Sigmoid colon (tissue), 4 donors: ENCODE data around the gene TPR.

Source experiments
- EP300 ChIP-seq, 4 donors: sonication (generic); formaldehyde crosslinking; IDR thresholded peaks; one replicate each; pipeline ENCODE4 v1.6.1; 2017; ENCODE audit warnings: antibody characterized with exemption in 4 of 4
- POLR2A ChIP-seq, 2 donors: fragments of 450-650 bp; IDR thresholded peaks; one replicate each; pipeline ENCODE4 v1.6.1; 2016; ENCODE audit warnings: antibody characterized with exemption in 2 of 2, mild to moderate bottlenecking in 2 of 2, moderate library complexity in 2 of 2
- POLR2AphosphoS5 ChIP-seq, 4 donors: sonication (generic); formaldehyde crosslinking; IDR thresholded peaks; one replicate each; pipeline ENCODE4 v1.6.1; 2017; ENCODE audit warnings: antibody characterized with exemption in 4 of 4
- TF ChIP-seq, protein P1 (sequence below), 4 experiments: fragments of 450-650 bp in 3 of 4; fragments of 200-600 bp in 1 of 4; IDR thresholded peaks; one replicate each; pipeline ENCODE4 v1.5.1; 2016 to 2019; ENCODE audit warnings: antibody characterized with exemption in 4 of 4, mild to moderate bottlenecking in 3 of 4, moderate library complexity in 2 of 4

DNA sequence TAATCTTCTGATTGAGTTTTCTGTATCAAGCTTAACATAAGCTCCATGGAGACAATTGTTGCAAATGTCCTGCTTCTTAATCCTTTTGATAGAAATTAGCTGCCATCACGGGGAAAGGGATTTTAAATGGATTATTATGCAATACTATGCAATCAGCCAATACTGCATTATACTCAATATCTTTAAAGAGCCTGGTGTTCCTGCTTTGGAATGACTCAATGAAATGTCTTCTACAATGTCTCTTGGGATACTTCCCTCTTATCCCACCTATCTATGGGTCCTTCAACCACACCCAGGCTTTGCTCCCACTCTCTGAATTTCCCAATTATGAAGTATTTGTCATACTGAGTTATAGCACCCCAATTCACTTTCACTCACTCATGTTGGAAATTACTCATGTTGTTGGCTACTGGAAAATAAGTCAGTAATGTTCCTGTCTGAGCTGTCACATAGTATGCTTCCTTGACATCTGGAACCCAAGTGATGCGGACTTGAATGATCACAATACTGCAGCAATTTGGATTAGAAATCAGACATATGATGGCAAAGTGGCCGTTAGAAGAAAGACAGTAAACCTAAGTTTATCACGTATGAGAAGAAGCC lies 85.0 kb downstream of the TPR start:
- TF ChIP-seq, protein P1, sequence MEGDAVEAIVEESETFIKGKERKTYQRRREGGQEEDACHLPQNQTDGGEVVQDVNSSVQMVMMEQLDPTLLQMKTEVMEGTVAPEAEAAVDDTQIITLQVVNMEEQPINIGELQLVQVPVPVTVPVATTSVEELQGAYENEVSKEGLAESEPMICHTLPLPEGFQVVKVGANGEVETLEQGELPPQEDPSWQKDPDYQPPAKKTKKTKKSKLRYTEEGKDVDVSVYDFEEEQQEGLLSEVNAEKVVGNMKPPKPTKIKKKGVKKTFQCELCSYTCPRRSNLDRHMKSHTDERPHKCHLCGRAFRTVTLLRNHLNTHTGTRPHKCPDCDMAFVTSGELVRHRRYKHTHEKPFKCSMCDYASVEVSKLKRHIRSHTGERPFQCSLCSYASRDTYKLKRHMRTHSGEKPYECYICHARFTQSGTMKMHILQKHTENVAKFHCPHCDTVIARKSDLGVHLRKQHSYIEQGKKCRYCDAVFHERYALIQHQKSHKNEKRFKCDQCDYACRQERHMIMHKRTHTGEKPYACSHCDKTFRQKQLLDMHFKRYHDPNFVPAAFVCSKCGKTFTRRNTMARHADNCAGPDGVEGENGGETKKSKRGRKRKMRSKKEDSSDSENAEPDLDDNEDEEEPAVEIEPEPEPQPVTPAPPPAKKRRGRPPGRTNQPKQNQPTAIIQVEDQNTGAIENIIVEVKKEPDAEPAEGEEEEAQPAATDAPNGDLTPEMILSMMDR (IDR thresholded peaks at IDR 0.05), result no peak
- no peak for TF ChIP-seq POLR2A (IDR thresholded peaks at IDR 0.05)
- no peak for TF ChIP-seq EP300 (IDR thresholded peaks at IDR 0.05)
- no peak for TF ChIP-seq POLR2AphosphoS5 (IDR thresholded peaks at IDR 0.05)
